ENCODE data around the gene ACSF2. TPM values are rescaled to one million over a fixed set of nuclear protein-coding genes. Genes with fewer than 3 reads are reported as not detected.

The ACSF2 gene
- total RNA-seq, 1 experiment from 2014 or later = 12.2 TPM

DNA sequence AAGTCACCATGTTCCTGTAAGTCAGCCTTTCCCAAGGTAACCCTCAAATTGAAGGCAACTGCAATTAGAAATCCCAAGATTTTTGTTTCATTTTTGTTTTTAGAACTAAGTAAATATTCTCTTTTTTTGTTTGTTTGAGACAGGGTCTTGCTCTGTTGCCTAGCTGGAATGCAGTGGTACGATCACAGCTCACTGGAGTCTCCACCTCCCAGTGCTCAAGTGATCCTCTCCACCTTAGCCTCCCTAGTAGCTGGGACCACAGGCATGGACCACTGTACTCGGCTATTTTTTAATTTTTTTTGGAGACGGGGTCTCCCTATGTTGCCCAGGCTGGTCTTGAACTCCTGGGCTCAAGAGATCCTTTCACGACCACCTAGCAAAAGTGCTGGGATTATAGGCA, 18.1 kb upstream of the ACSF2 start:
- Histone ChIP-seq H4K8ac (replicated peaks; ENCODE audit: insufficient read length, low read depth, low read length) (no peak overlapping the region), H3T11ph (ENCODE audit: low read length) (no peak overlapping the region), H3K27ac (ENCODE audit: insufficient read length, low read depth, low read length) (no peak overlapping the region), H2AK5ac (ENCODE audit: insufficient read length, low read length) (no peak overlapping the region), H3K23ac (ENCODE audit: insufficient read length, low read depth, low read length) (no peak overlapping the region), H2BK15ac (ENCODE audit: low read depth, low read length) (no peak overlapping the region), H3K79me1 (ENCODE audit: insufficient read depth, low read depth, low read length, poor library complexity, severe bottlenecking) (no peaks in the 10 kb centered on the region), H3K27me3 (ENCODE audit: insufficient read depth, low read length) (no peaks in the 10 kb centered on the region), H3K4ac (ENCODE audit: low read depth, low read length) (no peak overlapping the region), H3K4me2 (ENCODE audit: insufficient read depth, insufficient read length, low read length) (no peak overlapping the region), H4K5ac (ENCODE audit: insufficient read length, low read depth, low read length) (no peak overlapping the region), H3K79me2 (ENCODE audit: insufficient read depth, low read length) (no peaks in the 10 kb centered on the region), H2BK120ac (ENCODE audit: low read depth, low read length, poor library complexity, severe bottlenecking) (no peak overlapping the region), H3K23me2 (ENCODE audit: insufficient read length, low read depth, low read length, poor library complexity, severe bottlenecking) (no peaks in the 10 kb centered on the region), H4K91ac (ENCODE audit: insufficient read length, low read depth, low read length) (no peak overlapping the region), H2BK20ac (ENCODE audit: low read depth, low read length, poor library complexity, severe bottlenecking) (no peak overlapping the region), H2BK12ac (ENCODE audit: insufficient read length, low read depth, low read length) (no peak overlapping the region), H3K9ac (ENCODE audit: extremely low read depth, insufficient read length, low read length) (no peak overlapping the region), H3K9me3 (ENCODE audit: control insufficient read depth, low read depth, low read length) (no peaks in the 10 kb centered on the region), H2AFZ (ENCODE audit: low read length) (no peak overlapping the region), H2BK5ac (ENCODE audit: insufficient read length, low read length) (no peak overlapping the region), H3K14ac (ENCODE audit: insufficient read depth, low read length) (no peak overlapping the region), H3K18ac (ENCODE audit: insufficient read length, low read depth, low read length) (no peak overlapping the region), H4K20me1 (ENCODE audit: control insufficient read depth, insufficient read depth, insufficient read length) (no peaks in the 10 kb centered on the region), H3K56ac (ENCODE audit: insufficient read length, low read depth, low read length) (no peak overlapping the region), H3K4me1 (ENCODE audit: insufficient read depth, low read length) (no peaks in the 10 kb centered on the region)
- Mint-ChIP-seq H3K9me3 (no peaks in the 10 kb centered on the region), H3K36me3 (ENCODE audit: insufficient read depth in 1 of 3, low read depth in 3 of 3) (no peaks in the 10 kb centered on the region), H3K4me1 (peaks cover 8 to 14% of the 10 kb centered on the region in 2 experiments), H3K4me3 (no peak overlapping the region), H3K27ac (no peak overlapping the region), H3K27me3 (ENCODE audit: low read depth) (peaks cover 14% of the 10 kb centered on the region)
- TF ChIP-seq, protein P1, sequence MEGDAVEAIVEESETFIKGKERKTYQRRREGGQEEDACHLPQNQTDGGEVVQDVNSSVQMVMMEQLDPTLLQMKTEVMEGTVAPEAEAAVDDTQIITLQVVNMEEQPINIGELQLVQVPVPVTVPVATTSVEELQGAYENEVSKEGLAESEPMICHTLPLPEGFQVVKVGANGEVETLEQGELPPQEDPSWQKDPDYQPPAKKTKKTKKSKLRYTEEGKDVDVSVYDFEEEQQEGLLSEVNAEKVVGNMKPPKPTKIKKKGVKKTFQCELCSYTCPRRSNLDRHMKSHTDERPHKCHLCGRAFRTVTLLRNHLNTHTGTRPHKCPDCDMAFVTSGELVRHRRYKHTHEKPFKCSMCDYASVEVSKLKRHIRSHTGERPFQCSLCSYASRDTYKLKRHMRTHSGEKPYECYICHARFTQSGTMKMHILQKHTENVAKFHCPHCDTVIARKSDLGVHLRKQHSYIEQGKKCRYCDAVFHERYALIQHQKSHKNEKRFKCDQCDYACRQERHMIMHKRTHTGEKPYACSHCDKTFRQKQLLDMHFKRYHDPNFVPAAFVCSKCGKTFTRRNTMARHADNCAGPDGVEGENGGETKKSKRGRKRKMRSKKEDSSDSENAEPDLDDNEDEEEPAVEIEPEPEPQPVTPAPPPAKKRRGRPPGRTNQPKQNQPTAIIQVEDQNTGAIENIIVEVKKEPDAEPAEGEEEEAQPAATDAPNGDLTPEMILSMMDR (conservative IDR thresholded peaks at IDR 0.05) = no peak
- DNase-seq = no peak
- no CpG with 5 or more reads among the region's 4 CpGs for WGBS (ENCODE audit: extremely low coverage, insufficient read length, low lambda C conversion rate)
